Measurements from ENCODE around the gene TBPL2. TPM values are rescaled to one million over a fixed set of nuclear protein-coding genes. Genes with fewer than 3 reads are reported as not detected.

Gene TBPL2
- total RNA-seq, 1 experiment from 2014 or later: not detected

DNA sequence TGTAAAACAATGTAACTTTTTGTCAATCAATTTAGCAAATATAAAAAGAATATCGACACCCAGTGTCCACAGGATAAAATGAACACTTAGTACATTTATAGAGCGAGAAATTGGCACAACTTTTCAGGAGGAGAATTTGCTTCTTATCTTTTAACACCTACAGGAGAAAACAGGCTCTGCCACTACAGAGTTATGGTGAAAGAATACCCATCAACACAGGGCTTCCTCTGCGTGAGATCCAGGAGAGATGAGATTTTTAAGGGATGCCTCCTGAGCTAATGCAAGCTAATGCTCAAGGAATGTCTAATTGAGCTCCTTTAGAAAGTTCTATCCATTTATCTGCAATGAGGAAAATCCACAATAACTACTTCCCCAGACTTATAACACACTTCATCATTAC lies 7.8 kb downstream of the TBPL2 start:
- DNase-seq: no peak
- Histone ChIP-seq H3K4me2 (ENCODE audit: insufficient read depth, insufficient read length, low read length) (no peak overlapping the region), H4K20me1 (ENCODE audit: control insufficient read depth, insufficient read depth, insufficient read length) (no peaks in the 10 kb centered on the region), H3K27ac (ENCODE audit: insufficient read length, low read depth, low read length) (no peak overlapping the region), H3K9ac (ENCODE audit: extremely low read depth, insufficient read length, low read length) (no peak overlapping the region), H2AFZ (ENCODE audit: low read length) (no peak overlapping the region), H3K9me3 (ENCODE audit: control insufficient read depth, low read depth, low read length) (no peaks in the 10 kb centered on the region), H2BK120ac (ENCODE audit: low read depth, low read length, poor library complexity, severe bottlenecking) (no peak overlapping the region), H2BK15ac (ENCODE audit: low read depth, low read length) (no peak overlapping the region), H3K56ac (ENCODE audit: insufficient read length, low read depth, low read length) (no peak overlapping the region), H2BK12ac (ENCODE audit: insufficient read length, low read depth, low read length) (no peak overlapping the region), H2BK5ac (ENCODE audit: insufficient read length, low read length) (no peak overlapping the region), H3K14ac (ENCODE audit: insufficient read depth, low read length) (no peak overlapping the region), H2AK5ac (ENCODE audit: insufficient read length, low read length) (no peak overlapping the region), H4K91ac (ENCODE audit: insufficient read length, low read depth, low read length) (no peak overlapping the region), H3K4ac (ENCODE audit: low read depth, low read length) (no peak overlapping the region), H4K5ac (ENCODE audit: insufficient read length, low read depth, low read length) (no peak overlapping the region), H3K23me2 (ENCODE audit: insufficient read length, low read depth, low read length, poor library complexity, severe bottlenecking) (no peaks in the 10 kb centered on the region), H4K8ac (replicated peaks; ENCODE audit: insufficient read length, low read depth, low read length) (no peak overlapping the region), H3T11ph (ENCODE audit: low read length) (no peak overlapping the region), H3K4me1 (ENCODE audit: insufficient read depth, low read length) (no peaks in the 10 kb centered on the region; the same call in 1 of the 2 replicates), H3K18ac (ENCODE audit: insufficient read length, low read depth, low read length) (no peak overlapping the region), H3K23ac (ENCODE audit: insufficient read length, low read depth, low read length) (no peak overlapping the region), H3K79me1 (ENCODE audit: insufficient read depth, low read depth, low read length, poor library complexity, severe bottlenecking) (no peaks in the 10 kb centered on the region), H3K79me2 (ENCODE audit: insufficient read depth, low read length) (no peaks in the 10 kb centered on the region), H3K27me3 (ENCODE audit: insufficient read depth, low read length) (no peaks in the 10 kb centered on the region), H2BK20ac (ENCODE audit: low read depth, low read length, poor library complexity, severe bottlenecking) (no peak overlapping the region)
- Mint-ChIP-seq H3K4me1 (peaks cover 16 to 18% of the 10 kb centered on the region in 2 experiments), H3K9me3 (no peaks in the 10 kb centered on the region), H3K4me3 (no peak overlapping the region), H3K27me3 (ENCODE audit: low read depth) (peaks cover 3% of the 10 kb centered on the region; the same call in 1 of the 2 replicates), H3K27ac (no peak overlapping the region), H3K36me3 (ENCODE audit: insufficient read depth in 1 of 3, low read depth in 3 of 3) (no peaks in the 10 kb centered on the region)
- TF ChIP-seq, protein P1, sequence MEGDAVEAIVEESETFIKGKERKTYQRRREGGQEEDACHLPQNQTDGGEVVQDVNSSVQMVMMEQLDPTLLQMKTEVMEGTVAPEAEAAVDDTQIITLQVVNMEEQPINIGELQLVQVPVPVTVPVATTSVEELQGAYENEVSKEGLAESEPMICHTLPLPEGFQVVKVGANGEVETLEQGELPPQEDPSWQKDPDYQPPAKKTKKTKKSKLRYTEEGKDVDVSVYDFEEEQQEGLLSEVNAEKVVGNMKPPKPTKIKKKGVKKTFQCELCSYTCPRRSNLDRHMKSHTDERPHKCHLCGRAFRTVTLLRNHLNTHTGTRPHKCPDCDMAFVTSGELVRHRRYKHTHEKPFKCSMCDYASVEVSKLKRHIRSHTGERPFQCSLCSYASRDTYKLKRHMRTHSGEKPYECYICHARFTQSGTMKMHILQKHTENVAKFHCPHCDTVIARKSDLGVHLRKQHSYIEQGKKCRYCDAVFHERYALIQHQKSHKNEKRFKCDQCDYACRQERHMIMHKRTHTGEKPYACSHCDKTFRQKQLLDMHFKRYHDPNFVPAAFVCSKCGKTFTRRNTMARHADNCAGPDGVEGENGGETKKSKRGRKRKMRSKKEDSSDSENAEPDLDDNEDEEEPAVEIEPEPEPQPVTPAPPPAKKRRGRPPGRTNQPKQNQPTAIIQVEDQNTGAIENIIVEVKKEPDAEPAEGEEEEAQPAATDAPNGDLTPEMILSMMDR (conservative IDR thresholded peaks at IDR 0.05): no peak
- WGBS (ENCODE audit: extremely low coverage, insufficient read length, low lambda C conversion rate): no CpG with 5 or more reads among the region's 3 CpGs
